Head of caudate nucleus (tissue), 42 donors: ENCODE results near the gene SNAP23.
"Not testable (repeated sequence)": the region's sequence is repeated elsewhere in the genome, so short reads cannot be mapped to it uniquely, and the experiment has no call there.

Experiments
- DNase-seq, 42 donors: peaks; one replicate each; pipeline versions ENCODE4 v3.0.0 to v3.0.0-alpha.2; 2020 to 2021; ENCODE audit warnings: mixed read lengths in 7 of 42
- intact Hi-C: fragments of 100-400 bp; cut with DNase I; formaldehyde crosslinking; loops from one replicate; pipeline ENCODE4 v1.15.0; 2022

The SNAP23 gene

GRCh38 chr15:42548249-42549031, 53.0 kb downstream of the SNAP23 start, which contains the start of the genes HAUS2 and LRRC57:
Gene HAUS2, plus strand, starts transcription at chr15:42548838. Its CDS starts 35 bp downstream, at chr15:42548873.
Gene LRRC57, minus strand, starts transcription at chr15:42548793. Its CDS starts 359 bp downstream, at chr15:42548434.
- intact Hi-C loops, result loop anchor here (10.0 kb wide), 1 partner anchor 54 kb away; the partner anchor contains the start of genes SNAP23 and ZNF106
- DNase-seq, result peak; percentile 64 to 94 (median 89)

GRCh38 chr15:42549032-42549491, 53.6 kb downstream of the SNAP23 start:
- intact Hi-C loops, result loop anchor here (10.0 kb wide), 1 partner anchor 54 kb away; the partner anchor contains the start of genes SNAP23 and ZNF106
- DNase-seq, result peak in 19 of 42 donors; percentile 7 to 59 (median 18)

- intact Hi-C loops, result loop anchor here (10.0 kb wide), 1 partner anchor 55 kb away; the partner anchor contains the start of genes SNAP23 and ZNF106
These were observed 54.4 kb downstream of the SNAP23 start for GRCh38 chr15:42549741-42550392.

GRCh38 chr15:42553554-42553953, 58.1 kb downstream of the SNAP23 start:
- intact Hi-C loops, result no loop called here

More at GRCh38 chr15:42549741-42550392, 54.4 kb downstream of the SNAP23 start:
- no peak for DNase-seq

GRCh38 chr15:42556550-42557207, 61.2 kb downstream of the SNAP23 start:
- intact Hi-C loops, DNase-seq: not testable (repeated sequence)

More at GRCh38 chr15:42553554-42553953, 58.1 kb downstream of the SNAP23 start:
- DNase-seq, result no peak

- intact Hi-C loops, result no loop called here
These were observed 63.3 kb downstream of the SNAP23 start for GRCh38 chr15:42558739-42559138.

GRCh38 chr15:42575188-42576039, 80.0 kb downstream of the SNAP23 start, which contains the start of gene STARD9:
Gene STARD9, plus strand, starts transcription at chr15:42575606. Its CDS starts 110 bp downstream, at chr15:42575716.
- DNase-seq, result peak; percentile 94 to 99 (median 99)
- intact Hi-C loops, result loop anchor here (5.0 kb wide), 2 partner anchors 77 to 78 kb away; partner anchors contain the start of gene SNAP23

More at GRCh38 chr15:42558739-42559138, 63.3 kb downstream of the SNAP23 start:
- no peak for DNase-seq

- intact Hi-C loops, result loop anchor here (5.0 kb wide), 2 partner anchors 76 to 79 kb away; partner anchors contain the start of gene SNAP23
- peak in 3 of 42 donors; percentile 27 to 60 (median 51) for DNase-seq
These were observed 80.7 kb downstream of the SNAP23 start for GRCh38 chr15:42576040-42576594.

- no peak for DNase-seq
- intact Hi-C loops, result loop anchor here (5.0 kb wide), 2 partner anchors 76 to 79 kb away; partner anchors contain the start of gene SNAP23
These were observed 81.3 kb downstream of the SNAP23 start for GRCh38 chr15:42576776-42577175.

- intact Hi-C loops, result loop anchor here (5.0 kb wide), 2 partner anchors 75 to 80 kb away; partner anchors contain the start of gene SNAP23
- DNase-seq, result no peak
These were observed 82.1 kb downstream of the SNAP23 start for GRCh38 chr15:42577514-42578031.

GRCh38 chr15:42578984-42579537, 83.6 kb downstream of the SNAP23 start:
- no peak for DNase-seq
- intact Hi-C loops, result loop anchor here (5.0 kb wide), 2 partner anchors 73 to 82 kb away; partner anchors contain the start of gene SNAP23

- intact Hi-C loops, result no loop called here
- peak; percentile 75 to 96 (median 91) for DNase-seq
These were observed 85.9 kb downstream of the SNAP23 start for GRCh38 chr15:42581272-42581730.
